GM12872 (cell line): ENCODE data around the gene POLD4.

Experiments
- CTCF ChIP-seq: IDR thresholded peaks from 3 replicates; pipeline ENCODE4 v1.5.1; 2011; ENCODE audit warnings: low read depth, mild to moderate bottlenecking, low read length, moderate library complexity; ENCODE audit not compliant: insufficient read depth

POLD4 gene

GRCh38 chr11:67355794-67356386 is 2.5 kb upstream of the POLD4 start:
- TF ChIP-seq CTCF, result no peak

GRCh38 chr11:67355023-67355793 is 1.9 kb upstream of the POLD4 start:
- TF ChIP-seq CTCF, result no peak

DNA sequence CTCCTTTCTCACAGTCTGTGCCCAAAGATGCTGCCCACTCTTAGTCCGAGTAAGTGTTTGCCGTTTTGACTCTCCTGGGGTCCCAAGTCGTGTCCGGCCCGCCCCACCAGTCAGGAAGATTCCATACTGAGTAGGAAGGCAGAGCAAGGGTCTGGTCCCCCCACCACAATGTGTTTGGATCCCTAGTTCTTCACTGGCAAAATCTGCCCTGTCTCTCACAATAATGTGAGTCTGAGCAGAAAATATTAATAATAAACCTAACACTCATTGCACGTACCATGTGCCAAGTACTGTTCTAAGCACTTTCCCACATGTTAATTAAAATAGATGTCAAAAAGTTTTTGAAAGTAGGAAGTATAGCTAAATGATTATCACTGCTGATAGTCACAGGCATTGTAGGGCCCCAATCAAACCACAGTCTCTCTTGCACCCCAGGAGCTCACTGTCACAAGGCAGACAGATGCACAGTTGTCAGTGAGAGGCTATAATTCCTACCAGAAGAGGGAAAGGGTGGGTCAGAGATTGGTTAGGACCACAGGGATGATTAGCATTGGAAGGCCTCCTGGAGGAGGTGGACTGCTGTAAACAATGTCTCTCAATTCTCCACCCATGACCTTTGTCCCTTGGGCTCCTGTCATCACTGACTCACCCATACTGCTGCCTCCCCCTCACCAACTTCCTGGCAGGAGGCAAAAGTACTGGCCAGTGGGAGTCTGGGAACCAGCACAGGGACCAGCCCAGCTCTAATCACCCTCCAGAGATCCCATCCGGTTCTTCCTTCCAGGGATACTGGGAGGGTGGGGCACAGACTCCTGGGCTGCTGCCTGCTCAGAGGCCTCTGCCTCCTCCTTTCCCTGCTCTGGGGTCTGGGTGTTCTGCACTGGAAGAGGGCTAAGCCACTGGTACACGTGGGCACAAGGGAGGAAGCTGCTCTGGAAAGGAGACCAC is 1.0 kb upstream of the POLD4 start:
- no peak for TF ChIP-seq CTCF

DNA sequence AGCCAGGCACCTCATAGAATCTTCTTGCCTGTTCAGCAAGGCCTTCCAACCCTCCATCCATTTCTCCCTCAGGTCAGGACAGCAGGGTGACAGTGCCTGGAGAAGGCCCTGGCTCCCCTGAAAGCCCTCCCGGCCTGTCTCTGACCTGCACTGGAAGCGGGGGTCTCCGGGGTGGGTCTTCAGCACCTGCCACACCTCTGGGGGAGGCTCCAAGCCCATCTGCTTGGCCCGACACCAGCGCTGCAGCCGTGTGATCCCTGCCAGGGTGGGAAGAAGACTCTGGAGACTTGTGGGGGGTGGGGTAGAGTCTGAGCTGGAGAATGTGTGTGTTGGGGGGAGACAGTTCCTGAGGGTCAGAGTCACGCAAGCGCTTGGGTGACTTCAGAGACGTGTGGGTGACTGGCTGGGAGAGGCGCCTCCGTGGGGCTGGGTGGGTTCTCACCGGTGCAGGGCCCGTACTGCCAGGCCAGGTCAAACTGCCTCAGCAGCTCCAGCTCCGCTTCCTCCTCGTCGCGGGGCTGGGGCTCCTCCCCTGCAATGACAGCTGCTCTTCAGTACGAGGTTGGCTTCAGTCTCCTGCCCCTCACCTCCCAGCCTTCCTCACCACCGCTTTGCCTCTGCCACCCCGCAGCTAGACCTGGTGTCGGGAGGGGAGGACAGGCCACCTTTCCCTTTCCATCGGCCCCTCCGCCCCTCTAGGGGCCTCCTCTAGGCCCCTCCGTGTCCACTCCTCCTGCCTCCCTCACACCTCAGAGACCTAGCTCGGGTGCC is 615 bp downstream of the POLD4 start:
- TF ChIP-seq CTCF, result no peak

GRCh38 chr11:67351275-67352005 is 1.9 kb downstream of the POLD4 start:
- peak; percentile 97 for TF ChIP-seq CTCF

DNA sequence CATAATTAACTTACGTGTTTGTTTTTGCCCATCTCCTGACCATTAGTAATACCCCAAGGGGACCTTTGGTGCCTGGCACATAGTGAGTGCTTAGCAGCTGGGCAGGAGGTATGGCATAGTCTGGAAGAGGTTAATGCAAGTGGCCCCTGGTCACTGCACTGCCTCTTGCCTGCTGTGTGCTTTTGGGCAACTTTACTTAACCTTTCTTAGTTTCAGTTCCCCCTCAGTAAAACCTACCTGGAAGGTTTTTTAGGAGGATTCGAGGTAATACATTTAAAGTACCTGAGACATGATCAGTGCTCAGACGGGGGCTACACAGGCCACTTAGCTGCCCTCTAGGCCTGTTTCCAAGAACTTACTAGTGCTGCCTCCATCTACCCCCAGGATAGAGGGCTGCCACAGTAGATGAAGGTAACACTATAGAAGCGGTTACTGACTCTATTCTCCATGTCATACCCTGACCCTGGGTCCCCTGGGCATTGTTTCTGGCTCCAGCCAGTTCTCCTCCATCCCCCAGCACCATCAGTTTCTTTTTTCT is 3.3 kb downstream of the POLD4 start:
- TF ChIP-seq CTCF, result no peak
